A673 (cell line): ENCODE measurements around the gene DUSP6.

Experiments
- EZH2 ChIP-seq: fragments of 200-600 bp; sonication (generic); IDR thresholded peaks from 2 replicates; pipeline ENCODE4 v1.6.1; 2017; ENCODE audit warnings: borderline replicate concordance, low read depth, mild to moderate bottlenecking, mixed read lengths, antibody characterized with exemption, low read length; ENCODE audit not compliant: poor library complexity, severe bottlenecking
- TF ChIP-seq, protein P1 (sequence below): fragments of 300-800, 200-600 bp; sonication (generic); conservative IDR thresholded peaks from 2 replicates; pipeline ENCODE4 v1.5.1; 2017; ENCODE audit warnings: low read depth, mild to moderate bottlenecking, antibody characterized with exemption, low read length, moderate library complexity, mixed read lengths

DNA sequence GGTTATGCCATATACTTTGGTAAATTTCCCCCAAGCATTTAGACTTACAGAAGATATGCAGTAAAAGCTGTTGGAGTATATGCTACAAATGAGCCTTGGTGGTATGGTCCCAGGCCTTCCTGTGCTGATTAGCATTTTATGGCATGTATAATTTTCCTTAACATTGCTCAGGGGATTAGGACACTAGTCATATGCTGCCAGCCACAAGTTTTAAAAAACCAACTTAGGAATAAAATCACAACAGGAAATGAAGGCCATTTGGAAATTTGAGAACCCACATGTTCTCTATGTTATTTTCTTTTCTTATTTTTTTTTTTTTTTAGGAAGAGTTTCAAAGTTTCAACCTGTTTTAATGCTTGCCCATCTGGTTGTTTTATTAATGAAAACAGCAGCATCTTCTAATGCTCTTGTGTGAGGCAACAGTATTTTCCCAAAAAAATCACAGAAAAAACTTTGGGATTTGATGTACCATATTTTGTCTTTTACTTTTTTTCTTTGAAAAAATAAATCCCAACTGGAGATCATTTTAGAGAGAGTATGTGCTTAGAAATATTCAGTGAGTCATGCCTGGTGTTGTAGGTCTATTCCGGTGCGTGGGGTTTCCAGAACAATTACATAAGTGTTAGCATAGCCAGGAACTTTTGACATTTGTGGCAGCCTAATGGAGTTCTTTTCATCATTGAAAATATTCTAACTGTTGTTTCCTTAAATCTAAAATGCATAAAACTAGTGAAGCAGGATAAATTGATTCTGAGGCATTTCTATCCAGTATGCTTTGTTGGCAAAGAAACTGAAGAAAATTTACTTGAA is 21.7 kb upstream of the DUSP6 start:
- TF ChIP-seq, protein P1, sequence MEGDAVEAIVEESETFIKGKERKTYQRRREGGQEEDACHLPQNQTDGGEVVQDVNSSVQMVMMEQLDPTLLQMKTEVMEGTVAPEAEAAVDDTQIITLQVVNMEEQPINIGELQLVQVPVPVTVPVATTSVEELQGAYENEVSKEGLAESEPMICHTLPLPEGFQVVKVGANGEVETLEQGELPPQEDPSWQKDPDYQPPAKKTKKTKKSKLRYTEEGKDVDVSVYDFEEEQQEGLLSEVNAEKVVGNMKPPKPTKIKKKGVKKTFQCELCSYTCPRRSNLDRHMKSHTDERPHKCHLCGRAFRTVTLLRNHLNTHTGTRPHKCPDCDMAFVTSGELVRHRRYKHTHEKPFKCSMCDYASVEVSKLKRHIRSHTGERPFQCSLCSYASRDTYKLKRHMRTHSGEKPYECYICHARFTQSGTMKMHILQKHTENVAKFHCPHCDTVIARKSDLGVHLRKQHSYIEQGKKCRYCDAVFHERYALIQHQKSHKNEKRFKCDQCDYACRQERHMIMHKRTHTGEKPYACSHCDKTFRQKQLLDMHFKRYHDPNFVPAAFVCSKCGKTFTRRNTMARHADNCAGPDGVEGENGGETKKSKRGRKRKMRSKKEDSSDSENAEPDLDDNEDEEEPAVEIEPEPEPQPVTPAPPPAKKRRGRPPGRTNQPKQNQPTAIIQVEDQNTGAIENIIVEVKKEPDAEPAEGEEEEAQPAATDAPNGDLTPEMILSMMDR: no peak
- TF ChIP-seq EZH2: no peak
